ENCODE data around the gene SIRPB1. TPM values are rescaled to one million over a fixed set of nuclear protein-coding genes. Genes with fewer than 3 reads are reported as not detected.
"Not testable (repeated sequence)": the region's sequence is repeated elsewhere in the genome, so short reads cannot be mapped to it uniquely, and the experiment has no call there.

The SIRPB1 gene
- total and polyA plus RNA-seq, 2 experiments from 2014 or later: 0.54 TPM; not detected in 1

DNA sequence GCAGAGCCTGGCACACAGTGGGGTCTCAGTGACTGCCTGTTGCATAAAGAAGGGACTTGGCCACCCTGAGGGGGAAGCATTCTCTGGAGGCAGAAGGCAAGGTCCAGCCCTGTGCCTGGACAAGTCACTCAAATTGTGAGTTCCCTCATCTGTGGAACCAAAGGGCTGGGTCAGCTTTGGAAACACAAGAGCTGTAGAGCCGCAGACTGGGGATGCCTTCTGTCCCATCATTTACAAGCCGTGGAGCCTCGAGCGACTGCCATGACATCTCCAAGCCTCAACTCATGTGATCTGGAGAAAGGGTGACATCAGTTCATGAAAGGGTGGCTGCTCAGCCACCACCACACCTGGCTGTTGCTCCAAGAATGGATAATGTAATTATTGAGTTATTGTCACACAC, 41.9 kb downstream of the SIRPB1 start:
- Histone ChIP-seq H4K20me1 (ENCODE audit: insufficient read depth) (no peaks in the 10 kb centered on the region), H3F3A (ENCODE audit: insufficient read depth) (no peaks in the 10 kb centered on the region), H3K27me3 (replicated peaks; ENCODE audit: insufficient read depth) (no peaks in the 10 kb centered on the region), H3K9ac (no peak overlapping the region), H3K4me1 (ENCODE audit: insufficient read depth) (no peaks in the 10 kb centered on the region), H3K9me2 (ENCODE audit: insufficient read depth) (no peaks in the 10 kb centered on the region), H3K79me2 (ENCODE audit: insufficient read depth) (no peaks in the 10 kb centered on the region), H3K4me2 (ENCODE audit: unreplicated experiment) (no peak overlapping the region), H2AFZ (no peak overlapping the region), H3K36me3 (ENCODE audit: low read depth) (no peaks in the 10 kb centered on the region), H3K4me3 (no peak overlapping the region), H3K9me3 (ENCODE audit: low read depth) (no peaks in the 10 kb centered on the region), H3K27ac (no peak overlapping the region)
- no peak for TF ChIP-seq EZH2 (IDR thresholded peaks at IDR 0.05; ENCODE audit: insufficient read depth, poor library complexity, severe bottlenecking)
- 73 to 74% methylated on average over 4 of the region's 4 CpGs for WGBS, 2 experiments (ENCODE audit: low coverage in 1 of 2, low lambda C conversion rate in 2 of 2, missing lambda C conversion rate in 2 of 2)
- in situ Hi-C loops (cut with MboI): no loop called here
- no peak for DNase-seq

DNA sequence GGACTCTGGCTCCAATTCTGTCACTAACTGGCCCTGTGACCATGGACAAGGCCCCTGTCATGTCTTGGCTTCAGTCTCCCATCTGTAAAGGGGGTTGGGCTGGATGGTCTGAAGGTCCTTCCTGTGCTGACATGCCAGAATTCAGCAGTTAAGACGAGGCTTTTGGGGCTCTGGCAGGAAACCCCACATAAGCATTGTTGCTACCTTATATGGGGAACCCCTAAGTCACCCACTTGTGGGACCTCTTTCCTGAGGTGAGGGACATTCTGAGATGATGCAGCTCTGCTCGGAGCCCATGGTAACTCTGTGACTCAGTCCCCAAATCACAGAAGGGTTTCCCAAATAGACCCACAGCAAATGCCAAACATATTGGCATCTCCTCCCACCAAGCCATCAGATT, 42.5 kb downstream of the SIRPB1 start:
- in situ Hi-C loops (cut with MboI); H2AFZ ChIP-seq; H3K4me3 ChIP-seq; H3K4me2 ChIP-seq (ENCODE audit: unreplicated experiment); H3K27me3 ChIP-seq (replicated peaks; ENCODE audit: insufficient read depth); H3K9me3 ChIP-seq (ENCODE audit: low read depth); H3K79me2 ChIP-seq (ENCODE audit: insufficient read depth); H3K27ac ChIP-seq; DNase-seq; H3K36me3 ChIP-seq (ENCODE audit: low read depth); H3F3A ChIP-seq (ENCODE audit: insufficient read depth); H3K9me2 ChIP-seq (ENCODE audit: insufficient read depth); H3K4me1 ChIP-seq (ENCODE audit: insufficient read depth); H3K9ac ChIP-seq; H4K20me1 ChIP-seq (ENCODE audit: insufficient read depth): not testable (repeated sequence)
- 56 to 87% methylated on average over 1 to 2 of the region's 2 CpGs for WGBS, 2 experiments (ENCODE audit: low coverage in 1 of 2, low lambda C conversion rate in 2 of 2, missing lambda C conversion rate in 2 of 2)

DNA sequence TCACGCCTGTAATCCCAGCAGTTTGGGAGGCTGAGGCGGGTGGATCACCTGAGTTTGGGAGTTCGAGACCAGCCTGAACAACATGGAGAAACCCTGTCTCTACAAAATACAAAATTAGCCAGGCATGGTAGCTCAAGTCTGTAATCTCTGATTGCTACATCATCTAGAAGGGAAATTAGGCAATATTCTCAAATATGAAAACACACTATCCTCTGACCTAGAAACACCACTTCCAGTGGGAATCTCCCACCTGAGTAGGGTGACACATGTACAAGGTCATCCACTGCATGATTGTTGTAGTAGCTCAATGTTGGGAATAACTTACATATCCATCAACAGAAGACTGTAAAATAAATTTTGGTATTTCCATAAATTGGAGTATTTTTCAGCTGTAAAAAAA, 43.2 kb downstream of the SIRPB1 start:
- no peak for DNase-seq
- Histone ChIP-seq H3K9me2 (ENCODE audit: insufficient read depth) (no peaks in the 10 kb centered on the region), H3F3A (ENCODE audit: insufficient read depth) (no peaks in the 10 kb centered on the region), H3K9me3 (ENCODE audit: low read depth) (no peaks in the 10 kb centered on the region), H3K36me3 (ENCODE audit: low read depth) (no peaks in the 10 kb centered on the region), H3K27ac (no peak overlapping the region), H2AFZ (no peak overlapping the region), H3K79me2 (ENCODE audit: insufficient read depth) (no peaks in the 10 kb centered on the region), H3K4me3 (no peak overlapping the region), H4K20me1 (ENCODE audit: insufficient read depth) (no peaks in the 10 kb centered on the region), H3K27me3 (replicated peaks; ENCODE audit: insufficient read depth) (no peaks in the 10 kb centered on the region), H3K9ac (no peak overlapping the region), H3K4me1 (ENCODE audit: insufficient read depth) (no peaks in the 10 kb centered on the region), H3K4me2 (ENCODE audit: unreplicated experiment) (no peak overlapping the region)
- WGBS, 2 experiments (ENCODE audit: low coverage in 1 of 2, low lambda C conversion rate in 2 of 2, missing lambda C conversion rate in 2 of 2): 55 to 60% methylated on average over 2 to 3 of the region's 3 CpGs
- TF ChIP-seq EZH2phosphoT487 (IDR thresholded peaks at IDR 0.05; ENCODE audit: insufficient read depth, low read depth) (no peak), EZH2 (IDR thresholded peaks at IDR 0.05; ENCODE audit: insufficient read depth, poor library complexity, severe bottlenecking) (no peak)
- in situ Hi-C loops (cut with MboI): no loop called here

DNA sequence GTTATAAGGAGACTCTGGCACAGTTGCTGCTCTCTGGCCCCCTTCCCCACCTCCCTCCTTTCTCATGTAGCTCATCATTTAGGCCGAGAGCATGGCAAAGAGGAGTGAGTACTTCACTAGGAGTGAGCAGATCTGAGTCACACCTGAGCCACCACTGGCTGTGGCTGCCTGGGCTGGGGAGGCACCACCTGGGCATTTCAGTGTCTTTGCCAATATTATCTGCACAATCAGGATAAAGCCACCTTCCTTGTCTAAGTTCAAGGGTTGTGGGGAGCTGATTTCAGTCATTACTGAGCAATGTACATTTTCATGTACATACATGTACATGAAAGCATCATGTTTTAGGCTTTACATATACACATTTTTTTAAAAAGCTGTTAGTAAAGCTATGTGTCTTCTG, 43.8 kb downstream of the SIRPB1 start:
- WGBS, 2 experiments (ENCODE audit: low coverage in 1 of 2, low lambda C conversion rate in 2 of 2, missing lambda C conversion rate in 2 of 2): no CpG with 5 or more reads among the region's 1 CpG
- H2AFZ ChIP-seq; H3K27ac ChIP-seq; H3K4me2 ChIP-seq (ENCODE audit: unreplicated experiment); H4K20me1 ChIP-seq (ENCODE audit: insufficient read depth); H3K36me3 ChIP-seq (ENCODE audit: low read depth); H3K4me1 ChIP-seq (ENCODE audit: insufficient read depth); H3K9me3 ChIP-seq (ENCODE audit: low read depth); H3K79me2 ChIP-seq (ENCODE audit: insufficient read depth); H3K27me3 ChIP-seq (replicated peaks; ENCODE audit: insufficient read depth); H3F3A ChIP-seq (ENCODE audit: insufficient read depth); H3K4me3 ChIP-seq; H3K9me2 ChIP-seq (ENCODE audit: insufficient read depth); DNase-seq; H3K9ac ChIP-seq; in situ Hi-C loops (cut with MboI): not testable (repeated sequence)

DNA sequence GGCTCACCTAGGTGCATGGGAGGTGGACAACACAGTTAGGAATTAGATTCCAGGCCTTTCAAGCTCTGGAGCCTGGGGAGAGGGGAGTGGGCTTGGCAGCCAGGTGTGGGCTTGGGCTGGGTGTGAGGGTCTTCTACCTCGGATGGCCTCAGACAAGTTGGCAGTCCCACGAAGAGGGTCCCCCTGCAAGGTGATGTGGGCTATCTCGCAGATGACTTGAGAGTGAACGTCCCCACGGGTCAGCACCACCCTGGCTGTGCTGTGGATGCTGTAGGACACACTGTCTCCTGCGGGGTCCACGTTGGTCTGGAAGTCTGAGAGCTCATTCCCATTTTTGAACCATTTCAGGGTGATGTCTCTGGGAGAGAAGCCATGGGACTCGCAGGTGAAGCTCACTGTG, 48.2 kb downstream of the SIRPB1 start:
- DNase-seq; H2AFZ ChIP-seq; H3K4me3 ChIP-seq; H3K79me2 ChIP-seq (ENCODE audit: insufficient read depth); in situ Hi-C loops (cut with MboI); H3K36me3 ChIP-seq (ENCODE audit: low read depth); H4K20me1 ChIP-seq (ENCODE audit: insufficient read depth); H3K27me3 ChIP-seq (replicated peaks; ENCODE audit: insufficient read depth); H3K9me2 ChIP-seq (ENCODE audit: insufficient read depth); H3K9me3 ChIP-seq (ENCODE audit: low read depth); H3K27ac ChIP-seq; H3K4me2 ChIP-seq (ENCODE audit: unreplicated experiment); H3K9ac ChIP-seq: not testable (repeated sequence)
- 53 to 55% methylated on average over 7 to 8 of the region's 8 CpGs for WGBS, 2 experiments (ENCODE audit: low coverage in 1 of 2, low lambda C conversion rate in 2 of 2, missing lambda C conversion rate in 2 of 2)
- peaks cover 23% of the 10 kb centered on the region for H3F3A ChIP-seq (ENCODE audit: insufficient read depth)
- peaks cover 19% of the 10 kb centered on the region for H3K4me1 ChIP-seq (ENCODE audit: insufficient read depth)

Small RNAs within 50 kb of the gene (small RNA-seq; reads per million reads assigned to genes)
- not detected for gene RN7SL561P (ENCODE audit: low read depth, low replicate concordance)

Other genes with a start within 250 kb of the SIRPB1 start
- gene FKBP1A, start 227.0 kb downstream of the SIRPB1 start, total RNA-seq (2014; rRNA removed; shearing (Covaris generic)): 150 and 162 TPM in 2 replicates
- gene FKBP1A, start 227.0 kb downstream of the SIRPB1 start, polyA plus RNA-seq (2016; fragmentation: Nextera tagmentation; extraction: Ambion mirVana): 844 and 887 TPM in 2 replicates
- 22.2 and 32.0 TPM in 2 replicates for gene NSFL1C, start 153.2 kb downstream of the SIRPB1 start, total RNA-seq (2014; rRNA removed; shearing (Covaris generic))
- 84.2 and 88.7 TPM in 2 replicates for gene NSFL1C, start 153.2 kb downstream of the SIRPB1 start, polyA plus RNA-seq (2016; fragmentation: Nextera tagmentation; extraction: Ambion mirVana)
- gene SIRPB2, start 128.6 kb downstream of the SIRPB1 start, total RNA-seq (2014; rRNA removed; shearing (Covaris generic)): not detected in 2 replicates
- gene SIRPB2, start 128.6 kb downstream of the SIRPB1 start, polyA plus RNA-seq (2016; fragmentation: Nextera tagmentation; extraction: Ambion mirVana): not detected in 2 replicates
- not detected in 2 replicates for gene SIRPD, start 62.3 kb downstream of the SIRPB1 start, total RNA-seq (2014; rRNA removed; shearing (Covaris generic))
- not detected in 2 replicates for gene SIRPD, start 62.3 kb downstream of the SIRPB1 start, polyA plus RNA-seq (2016; fragmentation: Nextera tagmentation; extraction: Ambion mirVana)
- gene SIRPG, start 37.8 kb upstream of the SIRPB1 start, total RNA-seq (2014; rRNA removed; shearing (Covaris generic)): not detected in 2 replicates
- gene SIRPG, start 37.8 kb upstream of the SIRPB1 start, polyA plus RNA-seq (2016; fragmentation: Nextera tagmentation; extraction: Ambion mirVana): not detected in 2 replicates